Stimulated activated CD4-positive, alpha-beta T cell treated with anti-CD3 and anti-CD28 coated beads, TNF-alpha, amount 100 ng/mL, for 1 hour (primary cell): ENCODE data around the gene TOP1.
"Not testable (repeated sequence)": the region's sequence is repeated elsewhere in the genome, so short reads cannot be mapped to it uniquely, and the experiment has no call there.

Experiments
- DNase-seq, 3 donors: peaks; one replicate each; pipeline ENCODE4 v3.0.0-alpha.2; 2020; ENCODE audit warnings: low read depth in 3 of 3, low spot score in 1 of 3

Gene TOP1

DNA sequence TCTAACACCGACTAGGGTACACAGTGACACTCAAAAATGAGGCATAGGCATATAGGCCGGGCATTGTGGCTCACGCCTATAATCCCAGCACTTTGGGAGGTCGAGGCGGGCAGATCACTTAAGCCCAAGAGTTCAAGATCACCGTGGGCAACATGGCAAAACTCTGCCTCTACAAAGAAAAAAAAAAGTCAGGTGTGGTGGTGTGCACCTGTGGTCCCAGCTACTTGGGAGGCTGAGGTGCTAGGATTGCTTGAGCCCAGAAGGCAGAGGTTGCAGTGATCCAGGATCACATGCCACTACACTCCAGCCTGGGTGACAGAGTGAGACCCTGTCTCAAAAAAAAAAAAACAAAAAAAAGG, 24.7 kb upstream of the TOP1 start:
- DNase-seq: not testable (repeated sequence)

DNA sequence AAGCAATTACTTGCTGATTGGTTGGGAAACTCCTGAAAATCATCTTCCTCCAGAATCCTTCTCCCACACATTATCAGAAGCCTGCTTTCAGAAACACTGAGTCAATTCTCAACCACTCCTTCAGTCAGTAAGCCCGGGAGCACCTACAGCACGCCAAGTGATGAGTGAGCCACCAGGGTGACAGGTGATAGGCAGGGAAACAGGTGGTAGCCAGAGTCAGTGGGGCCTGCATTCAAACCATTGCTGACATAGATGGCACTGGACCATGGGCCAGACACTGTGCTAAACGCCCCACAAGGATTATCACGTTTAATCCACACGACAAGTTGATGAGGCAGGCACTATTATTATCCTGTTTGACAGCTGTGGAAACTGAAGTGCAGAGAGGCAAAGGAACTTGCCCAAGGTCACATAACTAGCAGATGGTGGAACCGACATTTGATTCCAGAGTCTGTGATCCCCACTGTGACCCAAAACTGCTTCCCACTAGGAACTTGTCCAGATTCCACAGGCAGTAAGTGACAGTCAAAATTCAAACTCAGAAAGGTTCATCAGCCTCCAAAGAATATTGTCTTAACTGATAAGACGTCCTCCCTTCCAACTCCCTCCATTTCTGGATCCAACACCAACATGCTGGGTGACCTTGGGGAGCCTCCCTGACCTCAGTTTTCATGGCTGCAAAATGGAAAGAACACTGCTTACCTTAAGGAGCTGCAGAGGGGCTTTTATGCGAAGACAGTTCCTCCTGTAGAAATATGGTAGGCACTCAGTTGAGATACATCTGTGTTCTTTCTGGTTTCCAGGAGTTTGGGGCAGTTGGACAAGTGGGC, 23.9 kb upstream of the TOP1 start:
- no peak for DNase-seq

DNA sequence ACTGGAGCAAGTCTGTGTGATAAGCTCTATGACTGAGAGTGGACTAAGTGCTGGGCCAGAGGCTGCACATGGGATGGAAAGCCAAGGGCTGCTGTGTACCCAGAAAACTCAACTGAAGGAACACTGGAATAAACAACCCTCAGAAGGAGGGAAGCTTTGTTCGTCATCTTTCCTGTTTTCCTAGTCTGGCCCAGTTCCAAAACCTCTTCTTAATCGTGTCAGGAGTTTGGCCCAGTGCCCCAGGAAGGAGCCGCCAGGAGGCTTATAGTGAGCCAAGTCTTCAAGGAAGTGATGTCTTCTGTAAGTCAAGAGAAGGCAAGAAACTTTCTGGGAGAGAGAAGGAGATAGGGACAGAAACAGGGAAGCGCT, 23.3 kb upstream of the TOP1 start:
- no peak for DNase-seq

DNA sequence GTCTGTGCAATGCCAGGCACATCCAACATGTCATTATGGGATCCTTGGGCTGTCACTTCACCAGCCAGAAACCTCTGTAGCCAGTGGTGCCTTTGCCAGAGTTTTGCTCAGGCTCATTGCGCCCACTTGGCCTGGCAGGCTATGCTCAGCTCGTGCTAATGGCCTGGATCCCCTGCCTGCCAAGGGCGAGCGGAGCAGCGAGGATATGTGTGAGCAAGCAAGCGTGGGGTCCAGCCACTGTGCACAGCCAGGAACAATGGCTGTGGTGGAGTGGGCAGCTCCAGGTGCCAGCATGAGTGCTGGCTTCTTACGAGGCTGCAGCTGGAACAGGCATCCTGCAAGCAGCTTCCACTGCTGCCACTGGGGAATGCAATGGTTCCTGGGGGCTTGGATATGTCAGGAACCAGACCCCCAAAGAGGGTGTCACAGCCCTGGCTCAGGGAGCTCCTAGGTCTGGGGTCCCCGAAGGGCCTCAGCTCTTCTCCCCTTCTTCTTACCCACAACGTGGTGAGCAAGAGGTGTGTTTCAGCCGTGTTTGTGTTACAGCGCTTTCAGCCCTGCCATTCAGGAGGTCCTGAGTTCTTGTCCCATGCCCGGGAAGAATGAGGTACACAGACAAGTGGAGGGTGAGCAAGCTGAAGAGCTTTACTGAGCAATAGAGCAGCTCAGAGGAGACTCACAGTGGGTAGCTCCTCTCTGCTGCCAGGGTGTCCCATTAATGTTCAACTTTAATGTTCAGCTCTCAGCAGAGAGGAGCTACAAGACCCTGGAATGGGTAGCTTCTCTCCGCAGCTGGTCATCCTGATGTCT, 22.3 kb upstream of the TOP1 start:
- no peak for DNase-seq

GRCh38 chr20:41006936-41007474, 21.6 kb upstream of the TOP1 start:
- no peak for DNase-seq

DNA sequence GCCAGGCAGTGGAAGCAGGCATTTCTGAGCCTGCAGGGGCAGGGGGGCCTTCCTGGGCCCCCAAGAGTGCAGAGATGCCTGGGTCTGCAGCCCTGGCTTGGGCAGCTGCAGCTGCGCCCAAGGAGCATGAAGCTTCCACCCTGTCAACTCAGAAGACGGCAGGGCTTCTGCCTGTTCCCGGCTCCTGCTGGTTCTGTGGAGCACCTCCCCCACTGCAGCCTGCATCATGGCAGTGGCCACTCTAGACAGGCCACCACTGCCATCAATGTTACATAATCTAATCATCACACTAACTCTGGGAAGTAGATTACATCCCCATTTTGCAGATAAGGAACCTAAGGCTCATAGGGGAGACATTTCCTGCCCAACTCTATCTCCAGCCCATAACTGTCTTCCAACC, 21.1 kb upstream of the TOP1 start:
- no peak for DNase-seq

DNA sequence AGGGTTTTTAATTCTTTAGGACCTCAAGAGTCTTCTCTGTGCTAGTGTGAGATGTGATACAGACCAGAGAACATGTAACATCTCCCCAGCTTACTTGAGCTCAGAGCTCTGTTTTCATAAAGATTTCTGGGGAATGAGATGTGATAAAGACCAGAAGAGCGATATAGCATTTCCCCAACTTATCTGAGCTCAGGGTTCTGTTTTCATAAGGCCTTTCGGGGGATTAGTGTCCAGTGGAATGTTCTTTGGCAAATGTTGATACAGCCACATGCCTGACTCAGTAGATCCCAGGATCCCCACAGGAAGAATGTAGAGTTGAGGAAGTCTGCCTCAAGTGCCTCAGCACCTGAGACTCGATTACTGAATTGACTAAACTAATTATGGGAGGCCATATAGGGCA, 18.7 kb upstream of the TOP1 start:
- no peak for DNase-seq

- DNase-seq: no peak
Observed at GRCh38 chr20:41011551-41012067, 17.0 kb upstream of the TOP1 start.

GRCh38 chr20:41014561-41015088, 14.0 kb upstream of the TOP1 start:
- DNase-seq: no peak

DNA sequence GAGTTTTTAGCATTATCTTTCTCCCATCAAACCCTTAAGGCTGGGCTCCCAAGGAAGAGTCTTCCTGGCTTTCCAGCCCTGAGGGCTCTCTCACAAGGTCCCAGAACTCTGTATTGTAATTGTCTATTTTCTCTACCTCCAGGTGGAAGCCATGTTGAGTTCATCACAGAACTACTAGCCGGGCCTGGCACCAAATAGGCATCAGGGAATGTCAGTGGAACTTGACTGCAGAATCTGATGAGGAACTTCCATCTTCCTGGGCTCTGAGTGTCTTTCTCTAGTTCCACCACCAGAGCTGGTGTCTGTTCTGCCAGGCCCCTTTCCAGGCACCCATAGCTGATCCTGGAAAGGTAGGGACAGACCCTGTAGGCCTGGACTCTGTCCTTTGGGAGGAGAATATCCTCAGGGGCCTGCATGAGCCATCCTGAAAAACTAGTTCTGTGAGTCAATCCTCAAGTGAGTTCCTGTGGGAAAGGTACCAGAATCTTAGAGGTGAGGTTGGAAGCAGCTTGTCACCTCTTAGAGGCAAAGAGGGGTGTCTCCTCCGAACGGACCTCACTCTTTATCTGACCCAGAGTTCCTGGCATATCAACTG, 11.1 kb upstream of the TOP1 start:
- DNase-seq: no peak

GRCh38 chr20:41018153-41018552, 10.5 kb upstream of the TOP1 start:
- no peak for DNase-seq

DNA sequence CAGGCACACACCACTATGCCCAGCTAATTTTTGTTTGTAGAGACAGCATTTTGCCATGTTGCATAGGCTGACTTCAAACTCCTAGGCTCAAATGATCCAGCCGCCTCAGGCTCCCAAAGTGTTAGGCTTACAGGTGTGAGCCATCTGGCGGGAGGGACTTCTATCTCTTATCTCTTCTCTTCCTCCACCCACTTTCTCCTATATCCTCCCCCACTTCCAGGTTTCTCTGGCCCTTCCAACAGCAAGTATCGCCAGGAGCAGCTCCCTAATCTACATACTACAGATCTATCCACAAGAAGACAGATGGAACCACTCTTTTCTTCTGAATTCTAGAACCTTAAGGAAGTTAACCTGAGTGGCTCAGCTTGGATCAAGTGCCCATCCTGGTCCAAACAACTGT, 5.1 kb upstream of the TOP1 start:
- no peak for DNase-seq

DNA sequence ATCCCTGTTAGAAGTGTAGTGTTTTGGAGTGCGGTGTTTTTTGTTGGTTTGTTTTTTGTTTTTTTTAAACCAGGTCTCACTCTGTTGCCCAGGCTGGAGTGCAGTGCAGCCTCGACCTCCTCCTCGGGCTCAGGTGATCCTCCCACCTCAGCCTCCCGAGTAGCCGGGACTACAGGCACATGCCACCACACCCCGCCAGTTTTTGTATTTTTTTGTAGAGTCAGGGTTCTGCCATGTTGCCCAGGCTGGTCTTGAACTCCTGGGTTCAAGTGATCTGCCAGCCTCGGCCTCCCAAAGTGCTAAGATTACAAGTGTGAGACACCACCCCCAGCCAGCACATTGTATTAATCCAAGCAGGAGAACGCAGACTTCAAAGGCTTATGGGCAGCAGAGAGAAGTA, 1.3 kb upstream of the TOP1 start:
- no peak for DNase-seq

DNA sequence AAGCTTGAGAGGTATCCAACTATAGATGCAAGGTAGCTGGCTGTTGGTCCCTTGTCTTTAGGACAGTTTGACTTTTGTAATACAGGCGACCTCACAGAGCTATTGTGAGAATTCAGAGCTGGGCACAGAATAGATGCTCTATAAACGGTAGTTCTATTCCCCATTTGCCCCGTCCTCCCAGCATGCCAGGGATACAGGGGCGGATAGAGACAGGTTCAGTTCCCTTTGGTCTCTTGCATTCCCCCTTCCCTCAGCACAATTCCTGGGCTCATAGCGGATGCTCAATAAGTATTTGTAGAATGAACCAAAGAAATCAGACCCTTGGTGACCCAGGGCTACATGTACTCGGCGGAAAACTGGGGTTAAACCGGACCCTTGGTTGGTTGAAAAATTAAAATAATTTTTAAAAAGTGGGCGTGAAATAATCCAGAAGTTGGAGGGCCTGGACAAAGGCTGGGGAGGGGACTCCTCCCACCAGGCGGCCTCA, 707 bp upstream of the TOP1 start:
- no peak for DNase-seq

- peak in 1 of 3 donors; percentile 32 for DNase-seq
Observed at GRCh38 chr20:41029150-41029901, 704 bp downstream of the TOP1 start.

- no peak for DNase-seq
Observed at GRCh38 chr20:41030061-41030460, 1.4 kb downstream of the TOP1 start.

DNA sequence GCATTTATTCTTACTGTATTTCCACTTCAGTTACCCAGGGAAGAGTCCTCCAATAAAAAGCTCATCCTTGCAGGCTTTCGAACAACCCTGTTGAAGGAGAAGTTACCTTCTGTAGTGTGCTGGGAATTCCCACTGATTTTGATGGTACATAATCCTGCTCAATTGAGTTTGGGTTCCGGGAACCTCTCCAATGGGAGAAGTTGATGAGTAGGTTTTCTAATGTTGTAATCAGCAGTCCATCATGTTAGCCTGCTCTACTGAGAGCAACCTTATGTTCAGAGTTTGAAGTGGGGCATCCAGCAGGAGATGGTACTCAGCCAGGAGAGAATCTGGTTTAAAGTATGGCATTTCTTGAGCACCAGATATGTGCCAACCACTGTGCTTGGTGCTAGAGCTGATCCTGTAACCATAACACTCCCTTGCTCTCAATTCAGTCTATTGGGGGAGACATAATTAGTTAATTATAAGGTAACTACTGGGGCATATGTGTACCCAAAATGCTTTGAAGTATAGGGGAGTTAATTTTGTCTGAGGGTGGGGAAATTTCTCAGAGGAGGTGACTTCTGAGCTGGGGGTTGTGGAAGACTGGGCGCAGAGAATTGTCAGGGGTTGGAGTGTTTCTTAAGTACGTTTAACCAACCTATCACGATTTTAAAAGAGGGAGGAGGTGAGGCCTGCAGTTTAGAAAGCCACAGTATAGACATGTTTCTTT, 2.1 kb downstream of the TOP1 start:
- DNase-seq: no peak

DNA sequence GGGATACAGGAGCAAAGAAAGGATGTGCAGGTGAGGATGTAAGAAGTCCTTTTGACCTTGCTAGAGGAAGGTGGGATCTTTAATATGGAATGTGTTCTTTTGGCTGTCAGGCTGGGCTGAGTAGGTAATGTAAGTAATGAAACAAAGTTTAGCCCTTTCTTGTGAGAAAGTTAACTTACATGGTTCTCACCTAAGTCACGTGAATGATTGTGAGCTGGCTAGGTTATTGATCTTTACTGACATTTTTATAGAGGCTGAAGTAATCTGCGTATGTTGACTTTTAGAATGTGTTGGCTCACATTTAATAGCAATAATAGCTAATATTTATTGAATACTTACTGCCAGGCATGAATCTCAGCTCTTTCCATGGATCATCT, 2.6 kb downstream of the TOP1 start:
- no peak for DNase-seq

DNA sequence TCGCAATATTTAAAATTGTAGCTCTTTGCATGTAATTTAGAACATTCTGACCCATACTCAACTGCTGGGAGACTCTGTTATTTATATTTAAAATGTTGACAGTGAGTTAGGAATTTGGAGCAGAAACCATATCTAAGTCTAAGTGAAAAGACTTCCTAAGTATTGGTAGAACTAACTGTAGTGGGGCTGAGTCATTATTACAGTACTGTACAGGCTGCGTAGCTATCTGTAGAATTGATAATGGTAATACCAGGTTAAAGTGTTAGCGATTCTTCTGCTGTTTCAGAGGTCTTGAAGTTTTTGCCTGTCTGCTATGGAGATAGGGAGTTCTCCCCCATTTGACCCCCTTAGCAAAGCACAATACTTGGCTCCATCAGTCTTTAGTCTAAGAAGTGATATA, 3.6 kb downstream of the TOP1 start:
- no peak for DNase-seq

DNA sequence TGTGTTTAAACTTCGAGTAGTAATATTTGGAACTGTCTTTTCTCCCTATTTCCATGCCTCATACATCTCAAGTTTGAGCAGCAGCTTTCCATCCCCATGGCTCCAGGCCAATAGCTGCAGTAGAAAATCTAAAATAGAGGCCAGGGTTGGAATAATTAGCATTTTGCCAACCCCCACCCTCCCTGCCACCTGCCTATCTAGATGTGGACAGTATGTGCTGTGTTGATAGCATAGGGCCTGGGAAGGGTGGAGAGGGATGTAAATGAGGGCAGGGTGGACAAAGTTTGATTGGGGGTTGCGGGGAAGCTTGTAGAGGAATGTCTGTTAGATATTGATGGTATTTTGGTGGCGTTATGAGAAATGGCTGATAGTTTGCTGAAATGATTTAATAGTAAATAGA, 5.6 kb downstream of the TOP1 start:
- DNase-seq: no peak
